ENCODE measurements around the gene CRYL1. TPM values are rescaled to one million over a fixed set of nuclear protein-coding genes. Genes with fewer than 3 reads are reported as not detected.

CRYL1 gene
- total and polyA plus RNA-seq, 2 of the 4 experiments (the other 2 are of a cell fraction) = 11.7 to 16.4 TPM

DNA sequence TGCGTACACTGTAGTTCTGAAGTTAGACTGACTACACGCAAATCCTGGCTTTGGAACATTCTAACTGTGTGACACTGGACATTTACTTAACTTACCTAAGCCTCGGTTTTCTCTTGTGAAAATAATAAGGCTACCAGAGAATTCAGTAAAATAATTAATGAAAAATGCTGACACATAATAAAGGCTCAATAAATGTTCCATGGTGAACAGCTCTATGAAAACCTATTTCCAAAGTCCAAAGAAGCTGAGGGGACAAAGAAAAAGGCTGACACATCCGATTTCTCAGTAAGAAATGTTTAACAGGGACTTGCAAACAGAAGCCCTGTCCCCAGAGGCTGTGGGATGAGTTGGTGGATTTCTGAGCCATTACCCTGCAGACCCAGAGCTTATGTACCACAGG lies 153.8 kb downstream of the CRYL1 start:
- H3K27ac ChIP-seq (ENCODE audit: insufficient read depth, low read length) = no peak overlapping the region
- no peak overlapping the region for H2AK5ac ChIP-seq (ENCODE audit: low read depth, low read length)
- ATAC-seq (ENCODE audit: low read depth) (no peak), DNase-seq (no peak)
- H4K8ac ChIP-seq (ENCODE audit: low read depth in 2 of 2, low read length in 2 of 2) = no peak overlapping the region
- intact Hi-C loops (cut with micrococcal nuclease) = no loop called here
- no peaks in the 10 kb centered on the region for H4K20me1 ChIP-seq (ENCODE audit: insufficient read depth, low read length)
- H3K36me3 ChIP-seq (ENCODE audit: control insufficient read depth, insufficient read depth, low read length) = no peaks in the 10 kb centered on the region
- CTCF ChIA-PET = no interaction called here
- H3K14ac ChIP-seq (replicated peaks; ENCODE audit: low read depth, low read length) = no peak overlapping the region
- dilution Hi-C loops (cut with HindIII; ENCODE audit: low sequenced_read_pairs, unreplicated experiment) = no loop called here
- no peak overlapping the region for H4K91ac ChIP-seq (ENCODE audit: insufficient read depth, low read depth, low read length)
- H3K4me1 ChIP-seq (ENCODE audit: control insufficient read depth, insufficient read depth, low read length) = no peaks in the 10 kb centered on the region
- H2AK9ac ChIP-seq (replicated peaks; ENCODE audit: low read depth, low read length, poor library complexity) = no peak overlapping the region
- H4K5ac ChIP-seq (ENCODE audit: low read depth, low read length) = no peak overlapping the region
- H2BK15ac ChIP-seq (ENCODE audit: low read depth, low read length) = no peak overlapping the region
- H3K23ac ChIP-seq (ENCODE audit: low read depth, low read length) = no peak overlapping the region
- peaks cover 2% of the 10 kb centered on the region; the same call in 1 of the 2 replicates for H3K9me3 ChIP-seq (ENCODE audit: control insufficient read depth, insufficient read depth, low read length)
- no peak overlapping the region for H3K9ac ChIP-seq (ENCODE audit: low read depth, low read length)
- no peaks in the 10 kb centered on the region for H3K79me1 ChIP-seq (ENCODE audit: low read depth in 1 of 2, low read length in 2 of 2)
- POLR2A ChIA-PET (ENCODE audit: unreplicated experiment) = no interaction called here
- H2BK5ac ChIP-seq (ENCODE audit: low read depth, low read length, poor library complexity, severe bottlenecking) = no peak overlapping the region
- H3K4me2 ChIP-seq (ENCODE audit: low read depth, low read length) = no peak overlapping the region
- no peak overlapping the region for H3K56ac ChIP-seq (ENCODE audit: extremely low read depth, insufficient read depth, low read length)
- H2BK20ac ChIP-seq (ENCODE audit: low read depth, low read length) = no peak overlapping the region
- no peak overlapping the region for H3K18ac ChIP-seq (ENCODE audit: low read depth, low read length)
- no TSS peak for BruUV-seq (replicated peaks)
- no peak overlapping the region for H3K4me3 ChIP-seq (ENCODE audit: insufficient read depth, low read depth, low read length)
- peaks cover 37% of the 10 kb centered on the region for H3K27me3 ChIP-seq (ENCODE audit: control insufficient read depth, insufficient read depth, low read length)
- H2AFZ ChIP-seq (replicated peaks; ENCODE audit: low read length, poor library complexity) = no peak overlapping the region
- no peaks in the 10 kb centered on the region for H3K9me1 ChIP-seq (ENCODE audit: insufficient read depth, low read length)
- TF ChIP-seq RFX5 (IDR thresholded peaks at IDR 0.05; ENCODE audit: low read depth, low read length) (no peak), MAFK (IDR thresholded peaks at IDR 0.05; ENCODE audit: low read depth, low read length) (peak; percentile 74)
- H2BK120ac ChIP-seq (ENCODE audit: low read depth, low read length) = no peak overlapping the region
- H3K4ac ChIP-seq (ENCODE audit: low read depth, low read length) = no peak overlapping the region
- no CpG with 5 or more reads among the region's 4 CpGs for WGBS, 2 experiments (ENCODE audit: extremely low coverage in 2 of 2, insufficient read length in 1 of 2)
- in situ Hi-C loops (cut with MboI; ENCODE audit: low sequenced_read_pairs) = no loop called here
